ENCODE measurements around the gene NUP62.
"Not testable (repeated sequence)": the region's sequence is repeated elsewhere in the genome, so short reads cannot be mapped to it uniquely, and the experiment has no call there.

DNA sequence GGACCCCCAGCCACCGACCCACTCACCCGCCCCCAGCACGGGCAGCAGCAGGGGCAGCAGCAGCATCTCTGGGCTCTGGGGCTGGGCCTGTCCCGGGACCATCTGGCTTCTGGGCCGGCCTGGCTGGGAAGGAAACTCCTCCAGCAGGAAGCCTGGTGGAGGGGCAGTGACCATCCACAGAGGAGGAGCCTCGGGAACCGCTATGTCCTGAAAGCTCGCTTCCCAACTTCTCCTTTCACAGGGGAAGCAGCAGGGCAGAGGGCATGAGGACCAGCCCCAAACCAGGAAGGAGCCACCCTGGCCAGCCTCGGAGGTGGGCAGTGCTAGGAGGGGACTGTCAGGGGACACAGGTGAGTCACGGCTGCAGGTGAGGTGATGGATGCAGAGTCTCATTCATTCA, 31.7 kb upstream of the NUP62 start, which contains the start of gene SIGLEC11:
- TF ChIP-seq POLR2AphosphoS5, POLR2A (IDR thresholded peaks at IDR 0.05): not testable (repeated sequence)
- TF ChIP-seq, protein P1, sequence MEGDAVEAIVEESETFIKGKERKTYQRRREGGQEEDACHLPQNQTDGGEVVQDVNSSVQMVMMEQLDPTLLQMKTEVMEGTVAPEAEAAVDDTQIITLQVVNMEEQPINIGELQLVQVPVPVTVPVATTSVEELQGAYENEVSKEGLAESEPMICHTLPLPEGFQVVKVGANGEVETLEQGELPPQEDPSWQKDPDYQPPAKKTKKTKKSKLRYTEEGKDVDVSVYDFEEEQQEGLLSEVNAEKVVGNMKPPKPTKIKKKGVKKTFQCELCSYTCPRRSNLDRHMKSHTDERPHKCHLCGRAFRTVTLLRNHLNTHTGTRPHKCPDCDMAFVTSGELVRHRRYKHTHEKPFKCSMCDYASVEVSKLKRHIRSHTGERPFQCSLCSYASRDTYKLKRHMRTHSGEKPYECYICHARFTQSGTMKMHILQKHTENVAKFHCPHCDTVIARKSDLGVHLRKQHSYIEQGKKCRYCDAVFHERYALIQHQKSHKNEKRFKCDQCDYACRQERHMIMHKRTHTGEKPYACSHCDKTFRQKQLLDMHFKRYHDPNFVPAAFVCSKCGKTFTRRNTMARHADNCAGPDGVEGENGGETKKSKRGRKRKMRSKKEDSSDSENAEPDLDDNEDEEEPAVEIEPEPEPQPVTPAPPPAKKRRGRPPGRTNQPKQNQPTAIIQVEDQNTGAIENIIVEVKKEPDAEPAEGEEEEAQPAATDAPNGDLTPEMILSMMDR (IDR thresholded peaks at IDR 0.05), result not testable (repeated sequence)

Measured in prostate gland (tissue), 2 donors.